22Rv1 (cell line): ENCODE data around the gene SCN5A.

ENCODE experiments used
- CTCF ChIP-seq: fragments of 450-650 bp; IDR thresholded peaks from 2 replicates; pipeline ENCODE4 v1.5.1; 2017; ENCODE audit warnings: mild to moderate bottlenecking
- ZFX ChIP-seq: fragments of 450-650 bp; IDR thresholded peaks from 2 replicates; pipeline ENCODE4 v1.6.1; 2017; ENCODE audit warnings: antibody characterized with exemption, borderline replicate concordance

- no peak for TF ChIP-seq CTCF
- TF ChIP-seq ZFX: no peak
Measured at GRCh38 chr3:38640661-38641452, 8.6 kb downstream of the SCN5A start.
